Right lobe of liver (tissue), 4 donors: ENCODE data around the gene FBLN1.

ENCODE experiments used
- CTCF ChIP-seq, 4 donors: fragments of 200-600 bp in 3 of 4; fragments of 450-650 bp in 1 of 4; IDR thresholded peaks; one replicate each; pipeline versions ENCODE4 v1.5.1 to v1.8.0; 2016 to 2022; ENCODE audit warnings: antibody characterized with exemption in 4 of 4, mild to moderate bottlenecking in 2 of 4
- POLR2A ChIP-seq: fragments of 450-650 bp; IDR thresholded peaks from one replicate; pipeline ENCODE4 v1.6.1; 2017; ENCODE audit warnings: antibody characterized with exemption, mild to moderate bottlenecking
- donor health status: DM: no; HTN: no; CAD: no.
- donor health status: DM: no; HTN: no; CAD: no.
- donor health status: DM: no; HTN: yes; CAD: no.

GRCh38 chr22:45552017-45552411, 49.3 kb downstream of the FBLN1 start:
- TF ChIP-seq CTCF (IDR thresholded peaks at IDR 0.05) = no peak
- no peak for TF ChIP-seq POLR2A
